BJ (cell line): ENCODE data around the gene DMBT1. TPM values are rescaled to one million over a fixed set of nuclear protein-coding genes. Genes with fewer than 3 reads are reported as not detected.

ENCODE experiments used
- CTCF ChIA-PET: fragments of 350-600 bp; formaldehyde crosslinking; extraction: SDS; loops from one replicate; lab custom pipeline; 2021; ENCODE audit warnings: antibody characterized with exemption, inconsistent platforms; lab: Yijun Ruan, JAX
- POLR2A ChIA-PET: fragments of 300-600 bp; sonication (Branson Sonifier 250); formaldehyde crosslinking; extraction: SDS; loops from one replicate; lab custom pipeline; 2021; ENCODE audit warnings: antibody characterized with exemption; lab: Charles Lee
- DNase-seq: peaks from one replicate; pipeline ENCODE4 v3.0.0-alpha.2; 2011; ENCODE audit warnings: low read depth
- H3K27me3 ChIP-seq: 2 replicates; pipeline ENCODE4 v1.6.0; 2011; ENCODE audit warnings: low read length; ENCODE audit not compliant: control insufficient read depth, insufficient read depth
- H3K36me3 ChIP-seq: 2 replicates; pipeline ENCODE4 v1.5.1; 2011; ENCODE audit warnings: low read length; ENCODE audit not compliant: control insufficient read depth, insufficient read depth
- H3K4me3 ChIP-seq: 2 replicates; pipeline ENCODE4 v1.5.1; 2011; ENCODE audit warnings: low read depth, mild to moderate bottlenecking, control low read depth, low read length
- CTCF ChIP-seq: IDR thresholded peaks from 2 replicates; pipeline ENCODE4 v1.5.1; 2011; ENCODE audit warnings: low read depth, mild to moderate bottlenecking, control low read depth, inconsistent platforms, low read length, moderate library complexity; ENCODE audit not compliant: insufficient read depth
- polyA plus RNA-seq: library from polyadenylated mRNA; depleted of rRNA; stranded (reverse); fragments of >200 nt; gene quantifications from 2 replicates; pipeline ENCODE4 v1.2.3, GENCODE V29; 2011

The DMBT1 gene
- polyA plus RNA-seq, 1 experiment: 0.01 TPM

DNA sequence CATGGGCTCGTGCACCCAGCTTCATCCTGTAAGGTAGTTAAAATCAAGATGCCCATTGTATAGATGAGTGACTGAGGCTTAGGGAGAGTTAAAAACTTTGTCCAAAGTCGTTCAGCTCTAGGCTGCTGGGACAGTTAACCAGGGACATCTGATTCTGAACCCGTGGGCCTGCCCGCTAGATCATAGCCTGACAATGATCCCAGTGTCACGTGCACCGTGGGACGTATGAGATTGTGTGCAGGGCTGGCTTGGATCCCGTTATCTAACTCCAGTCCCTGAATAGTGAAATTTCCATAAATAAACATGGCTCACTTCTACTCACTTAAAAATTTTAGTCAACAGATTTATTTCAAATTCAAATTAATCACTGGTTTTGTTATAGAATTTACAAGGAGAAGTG, 114.2 kb downstream of the DMBT1 start:
- no peak for DNase-seq
- ChIA-PET CTCF (no interaction called here), POLR2A (no interaction called here)
- Histone ChIP-seq H3K36me3 (no peaks in the 10 kb centered on the region), H3K27me3 (no peaks in the 10 kb centered on the region), H3K4me3 (no peak overlapping the region)
- TF ChIP-seq CTCF: no peak

DNA sequence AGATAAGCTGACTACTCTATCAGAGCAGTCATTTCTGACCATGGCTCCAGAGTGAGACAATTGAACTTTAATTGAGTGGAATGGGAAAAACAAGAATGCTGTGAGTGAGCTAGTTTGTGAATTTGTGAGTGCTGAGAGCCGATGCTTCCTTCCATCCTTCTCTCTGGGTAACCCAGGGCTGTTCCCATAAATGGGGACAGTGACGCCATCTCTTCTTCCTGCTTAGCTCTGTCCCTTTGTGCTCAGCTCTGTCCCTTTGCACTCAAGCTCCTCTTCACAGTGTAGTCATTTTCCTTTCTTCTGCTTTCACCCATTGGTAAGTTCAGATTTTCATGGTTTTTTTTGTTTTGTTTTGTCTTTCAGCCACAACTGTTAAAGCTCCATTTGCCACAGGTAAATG, 114.7 kb downstream of the DMBT1 start:
- ChIA-PET CTCF (no interaction called here), POLR2A (no interaction called here)
- Histone ChIP-seq H3K4me3 (no peak overlapping the region), H3K27me3 (no peaks in the 10 kb centered on the region), H3K36me3 (no peaks in the 10 kb centered on the region)
- DNase-seq: no peak
- no peak for TF ChIP-seq CTCF

DNA sequence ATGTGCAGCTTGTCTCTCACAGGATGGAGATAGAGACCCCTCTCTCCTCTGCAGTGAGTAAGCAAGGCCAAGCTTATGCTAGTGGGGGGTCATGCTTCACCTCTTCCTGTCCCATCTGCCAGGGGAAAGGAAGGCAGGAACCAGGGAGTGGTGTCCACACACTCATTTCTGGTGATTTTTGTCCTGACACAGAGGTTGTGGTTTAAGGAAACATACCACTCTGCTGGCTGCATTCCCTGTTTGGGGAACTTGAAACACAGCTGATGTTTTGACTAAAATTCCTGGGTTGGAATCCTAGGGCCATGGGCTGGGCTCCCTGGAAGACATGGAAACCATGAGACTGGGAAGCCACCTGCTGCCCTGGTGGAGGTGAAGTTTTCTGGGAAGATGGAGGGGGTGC, 117.7 kb downstream of the DMBT1 start:
- TF ChIP-seq CTCF: no peak
- no peak for DNase-seq
- H3K27me3 ChIP-seq: no peaks in the 10 kb centered on the region
- ChIA-PET CTCF (interaction anchor here (0.5 to 0.6 kb wide), 2 partner anchors 50 to 114 kb away, joined by 3 read pairs; no protein-coding TSS in a partner anchor), POLR2A (no interaction called here)
- no peak overlapping the region for H3K4me3 ChIP-seq
- no peaks in the 10 kb centered on the region for H3K36me3 ChIP-seq

GRCh38 chr10:122682522-122682921, 122.0 kb downstream of the DMBT1 start:
- H3K36me3 ChIP-seq: no peaks in the 10 kb centered on the region
- no peak for DNase-seq
- POLR2A ChIA-PET: no interaction called here
- no peak overlapping the region for H3K4me3 ChIP-seq
- CTCF ChIA-PET: interaction anchor here (0.6 to 1.2 kb wide), 2 partner anchors 12 to 384 kb away, joined by 3 to 4 read pairs; no protein-coding TSS in a partner anchor
- no peak for TF ChIP-seq CTCF
- no peaks in the 10 kb centered on the region for H3K27me3 ChIP-seq

- H3K4me3 ChIP-seq: no peak overlapping the region
- no peaks in the 10 kb centered on the region for H3K36me3 ChIP-seq
- no peaks in the 10 kb centered on the region for H3K27me3 ChIP-seq
- CTCF ChIA-PET: no interaction called here
- no peak for DNase-seq
- no peak for TF ChIP-seq CTCF
- POLR2A ChIA-PET: no interaction called here
Observed at GRCh38 chr10:122688293-122688989, 127.9 kb downstream of the DMBT1 start.
